Germinal center (tissue), 1 donor: ENCODE results near the gene DHODH.

Source experiments
- DNase-seq: peaks from one replicate; pipeline ENCODE4 v3.0.0; 2012; ENCODE audit warnings: mixed read lengths, low spot score

The DHODH gene

GRCh38 chr16:72013888-72014581 lies 5.5 kb downstream of the DHODH start:
- DNase-seq = no peak

DNA sequence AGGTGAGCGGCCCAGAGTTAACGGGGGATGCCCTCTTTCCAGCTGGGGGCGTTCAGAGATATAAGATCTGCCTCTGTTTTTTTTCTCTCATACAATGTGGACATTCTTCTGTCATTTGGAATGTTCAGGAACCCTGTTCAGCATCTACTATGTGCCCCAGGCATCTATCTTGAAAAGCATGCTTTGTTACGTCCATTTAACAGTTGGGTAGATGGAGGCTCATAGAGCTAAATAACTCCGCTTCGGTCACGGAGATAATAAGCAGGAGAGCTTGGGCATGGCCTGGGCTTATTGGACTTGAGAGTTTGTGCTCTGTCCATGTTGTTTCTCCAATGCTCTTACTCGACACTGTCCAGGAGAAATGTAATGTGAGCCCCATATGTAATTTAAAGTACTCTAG lies 6.1 kb downstream of the DHODH start:
- DNase-seq = no peak

DNA sequence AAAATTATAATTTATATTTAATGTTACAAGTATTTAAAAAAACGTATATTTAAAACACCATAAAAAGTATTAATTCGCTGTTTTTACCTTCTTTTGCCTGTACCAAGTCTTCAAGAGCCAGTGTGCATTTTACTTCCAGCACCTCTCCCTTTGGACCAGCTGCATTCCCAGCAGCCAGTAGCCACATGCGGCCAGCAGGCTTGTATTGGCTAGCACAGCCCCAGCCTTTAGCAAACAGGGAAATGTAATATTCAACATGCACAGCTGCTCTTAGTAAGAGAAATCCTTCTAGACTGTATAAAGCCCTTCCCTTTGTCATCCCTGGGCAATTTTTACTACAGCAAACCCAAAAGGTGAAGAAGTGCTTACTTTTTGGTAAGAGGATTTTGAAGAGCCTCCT lies 6.6 kb downstream of the DHODH start:
- no peak for DNase-seq

DNA sequence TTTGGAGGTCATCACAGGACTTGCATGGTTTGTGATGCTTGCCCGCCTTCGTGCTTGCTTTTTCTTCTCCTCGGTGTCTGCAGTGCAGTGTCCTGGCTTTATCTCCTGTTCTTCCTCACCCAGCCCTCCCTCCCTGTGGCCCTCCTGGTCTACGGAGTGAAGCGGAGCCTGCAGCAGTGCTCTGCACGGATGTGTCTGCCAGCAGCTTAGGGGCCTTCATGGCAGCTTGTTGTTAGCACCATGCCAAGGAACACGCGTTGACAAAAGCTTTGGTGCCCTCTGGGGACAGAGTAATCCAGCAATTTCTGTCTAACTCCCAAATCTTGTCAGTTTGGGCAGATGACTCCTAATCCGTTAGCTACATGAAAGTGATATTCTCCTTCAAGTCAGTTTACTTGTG lies 9.9 kb downstream of the DHODH start:
- no peak for DNase-seq

- no peak for DNase-seq
These were observed 12.5 kb downstream of the DHODH start for GRCh38 chr16:72021043-72021442.

DNA sequence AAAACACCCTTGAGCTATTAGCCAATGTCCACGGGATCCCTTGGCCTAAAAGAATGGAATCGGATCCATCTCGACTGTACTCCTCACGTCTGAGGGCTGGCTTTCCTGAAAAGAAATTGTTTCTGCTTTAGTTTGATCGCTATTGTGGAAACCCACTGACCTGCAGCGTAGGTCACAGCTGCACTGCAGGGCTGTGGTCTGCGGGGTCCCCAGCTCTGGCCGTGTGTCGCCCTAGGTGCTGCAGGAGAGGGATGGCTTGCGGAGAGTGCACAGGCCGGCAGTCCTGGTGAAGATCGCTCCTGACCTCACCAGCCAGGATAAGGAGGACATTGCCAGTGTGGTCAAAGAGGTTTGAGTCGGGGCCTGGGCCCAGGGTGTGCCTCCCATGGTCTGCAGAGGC lies 13.6 kb downstream of the DHODH start:
- DNase-seq = no peak

GRCh38 chr16:72023962-72024361 lies 15.4 kb downstream of the DHODH start:
- no peak for DNase-seq

GRCh38 chr16:72024862-72025382 lies 16.4 kb downstream of the DHODH start:
- DNase-seq = no peak

GRCh38 chr16:72025404-72026114 lies 17.0 kb downstream of the DHODH start:
- DNase-seq = no peak

- no peak for DNase-seq
These were observed 19.3 kb downstream of the DHODH start for GRCh38 chr16:72027669-72028378.

- DNase-seq = no peak
These were observed 21.2 kb downstream of the DHODH start for GRCh38 chr16:72029567-72030271.

- no peak for DNase-seq
These were observed 24.9 kb downstream of the DHODH start for GRCh38 chr16:72033437-72033836.

DNA sequence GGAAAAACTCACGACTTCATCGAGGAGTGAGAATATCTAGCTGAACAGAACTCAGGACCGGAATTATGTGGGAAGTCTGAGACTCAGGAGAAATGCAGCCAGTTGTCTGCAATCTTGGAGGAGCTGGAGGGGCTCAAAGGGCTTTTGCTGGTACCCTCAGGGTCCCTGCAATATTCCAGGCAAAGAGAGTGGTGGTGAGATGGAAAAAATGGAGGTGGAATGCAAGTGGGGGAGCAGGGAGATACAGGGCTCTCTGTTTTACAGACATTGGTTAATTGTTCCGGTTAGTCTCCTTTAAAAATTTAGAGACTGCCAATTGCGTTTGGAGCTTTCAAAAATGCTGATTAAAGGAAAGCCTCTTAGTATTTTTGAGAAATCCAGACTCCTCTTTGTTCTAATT lies 27.6 kb downstream of the DHODH start:
- no peak for DNase-seq

DNA sequence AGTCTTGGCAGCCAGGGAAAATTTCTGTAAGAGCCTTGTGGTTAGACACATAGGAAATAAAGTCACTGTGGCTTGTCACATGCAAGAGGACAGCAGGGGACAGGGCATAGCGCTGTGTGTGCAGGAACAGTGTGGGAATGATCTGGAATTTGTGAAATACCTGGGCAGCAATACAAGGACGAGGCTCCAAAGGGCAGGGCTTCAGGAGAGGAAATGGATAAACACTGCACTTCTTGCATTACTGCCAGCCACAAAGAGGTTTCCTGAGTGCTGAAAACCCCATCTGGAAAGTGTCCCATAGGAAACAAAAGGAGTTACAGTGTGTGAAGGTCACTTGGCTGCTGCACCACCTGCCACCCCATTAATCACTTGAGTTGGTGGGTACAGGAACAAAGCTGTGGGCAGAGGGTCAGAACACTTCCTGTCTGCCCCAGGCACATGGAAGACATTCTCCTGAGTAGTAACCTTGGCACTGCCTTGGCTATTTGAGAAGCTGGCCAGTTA lies 33.7 kb downstream of the DHODH start:
- DNase-seq = no peak

GRCh38 chr16:72043058-72043457 lies 34.5 kb downstream of the DHODH start:
- no peak for DNase-seq

GRCh38 chr16:72043539-72043938 lies 35.0 kb downstream of the DHODH start:
- DNase-seq = no peak

GRCh38 chr16:72044296-72044695 lies 35.8 kb downstream of the DHODH start:
- no peak for DNase-seq

DNA sequence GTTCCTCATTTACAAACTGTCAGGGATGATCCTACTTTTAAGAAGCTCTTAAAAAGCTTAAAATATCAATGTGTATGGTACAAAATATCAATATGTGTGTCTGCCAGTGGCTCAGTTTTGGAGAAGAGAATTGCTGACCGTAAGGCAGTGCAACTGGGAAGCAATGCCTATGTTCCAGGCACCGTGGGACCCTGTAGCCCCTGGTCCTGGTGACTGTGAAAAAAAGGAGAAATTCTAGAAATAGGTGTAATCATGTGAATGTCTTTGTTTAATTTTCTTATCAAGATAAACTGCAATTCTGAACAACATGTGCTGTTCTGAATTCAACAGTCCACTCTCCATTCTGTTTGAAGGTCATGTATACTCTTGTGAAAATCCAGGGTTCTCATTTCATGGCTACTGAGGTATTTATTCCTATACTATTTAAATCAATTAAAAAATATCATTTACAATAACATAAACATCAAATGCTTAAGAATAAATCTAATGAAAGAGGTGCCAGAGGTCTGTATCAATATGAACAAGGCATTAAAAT lies 36.3 kb downstream of the DHODH start:
- no peak for DNase-seq

DNA sequence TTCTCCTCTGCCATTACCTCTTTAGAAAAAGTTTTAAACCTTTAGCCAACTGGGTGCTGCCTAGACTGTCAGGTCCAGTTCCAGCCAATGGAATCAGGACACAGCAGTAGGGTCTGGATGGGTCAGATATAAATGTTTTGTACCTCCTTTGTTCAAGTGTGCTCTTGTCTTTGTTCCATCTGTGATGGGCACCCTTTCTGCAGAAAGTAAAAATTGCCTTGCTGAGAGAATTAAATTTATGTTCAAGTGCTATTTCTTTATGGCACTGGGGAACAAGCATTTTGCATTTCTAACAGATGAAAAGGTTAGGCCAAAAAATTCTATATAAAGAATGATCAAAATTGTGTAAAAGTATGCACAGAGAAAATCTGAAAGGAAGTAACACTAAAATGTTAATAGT lies 40.6 kb downstream of the DHODH start:
- DNase-seq = no peak

- no peak for DNase-seq
These were observed 42.4 kb downstream of the DHODH start for GRCh38 chr16:72050769-72051464.

GRCh38 chr16:72051818-72052217 lies 43.3 kb downstream of the DHODH start:
- no peak for DNase-seq
